ENCODE measurements around the gene FRY. TPM values are rescaled to one million over a fixed set of nuclear protein-coding genes. Genes with fewer than 3 reads are reported as not detected.

FRY gene
- total RNA-seq, 1 donor = 12.3 TPM

- peak overlapping the region; percentile 78 for H3K4me2 ChIP-seq (ENCODE audit: insufficient read depth, low read length)
- no peaks in the 10 kb centered on the region for H3K79me2 ChIP-seq (ENCODE audit: insufficient read depth, low read length)
- no peaks in the 10 kb centered on the region for H3K36me3 ChIP-seq (ENCODE audit: insufficient read depth, low read length)
Observed at GRCh38 chr13:32212421-32212820, 180.8 kb downstream of the FRY start.

DNA sequence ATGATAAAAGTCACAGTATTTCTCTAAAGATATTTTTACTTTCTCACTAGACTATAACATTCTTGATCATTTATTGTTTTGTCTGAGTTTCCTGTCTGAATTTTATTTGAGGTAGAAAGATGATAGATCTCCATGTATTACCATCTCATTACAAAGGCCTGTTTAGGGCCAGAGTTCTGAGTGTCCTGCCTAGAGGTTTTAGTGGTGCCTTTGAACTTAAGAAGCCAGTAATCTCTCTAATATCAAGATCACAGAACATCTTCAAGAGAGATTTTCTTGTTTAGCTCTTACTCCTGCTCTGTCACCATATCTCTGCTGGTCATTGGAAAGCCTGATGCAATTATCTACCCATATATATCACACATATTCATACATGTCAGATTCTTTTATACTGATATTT lies 182.1 kb downstream of the FRY start:
- Histone ChIP-seq H3K4me3 (ENCODE audit: insufficient read depth, low read length) (no peak overlapping the region), H3K36me3 (ENCODE audit: insufficient read depth, low read length) (no peaks in the 10 kb centered on the region), H2AFZ (ENCODE audit: low read length) (no peak overlapping the region), H3K4me2 (ENCODE audit: insufficient read depth, low read length) (no peak overlapping the region), H3K27me3 (ENCODE audit: insufficient read depth, low read length) (no peaks in the 10 kb centered on the region), H3K9me3 (ENCODE audit: low read depth, low read length) (no peaks in the 10 kb centered on the region), H3K79me2 (ENCODE audit: insufficient read depth, low read length) (no peaks in the 10 kb centered on the region), H3K4me1 (ENCODE audit: insufficient read depth, low read length) (peaks cover 28% of the 10 kb centered on the region), H4K20me1 (ENCODE audit: insufficient read depth, low read length) (no peaks in the 10 kb centered on the region), H3K27ac (ENCODE audit: low read depth, low read length) (no peak overlapping the region)
- no peak for TF ChIP-seq CTCF (IDR thresholded peaks at IDR 0.05; ENCODE audit: extremely low read depth, low read depth, low read length)
- DNase-seq (ENCODE audit: insufficient read length, low spot score, missing footprints) = peak; percentile 72

More at GRCh38 chr13:32212421-32212820, 180.8 kb downstream of the FRY start:
- no peaks in the 10 kb centered on the region for H3K9me3 ChIP-seq (ENCODE audit: low read depth, low read length)
- DNase-seq (ENCODE audit: insufficient read length, low spot score, missing footprints) = peak; percentile 68
- no peaks in the 10 kb centered on the region for H3K27me3 ChIP-seq (ENCODE audit: insufficient read depth, low read length)
- no peaks in the 10 kb centered on the region for H4K20me1 ChIP-seq (ENCODE audit: insufficient read depth, low read length)
- no peak for TF ChIP-seq CTCF (IDR thresholded peaks at IDR 0.05; ENCODE audit: extremely low read depth, low read depth, low read length)
- H3K27ac ChIP-seq (ENCODE audit: low read depth, low read length) = peak overlapping the region; percentile 94
- H2AFZ ChIP-seq (ENCODE audit: low read length) = no peak overlapping the region
- H3K4me1 ChIP-seq (ENCODE audit: insufficient read depth, low read length) = peaks cover 28% of the 10 kb centered on the region
- H3K4me3 ChIP-seq (ENCODE audit: insufficient read depth, low read length) = peak overlapping the region; percentile 6

GRCh38 chr13:32214071-32214470 lies 182.5 kb downstream of the FRY start:
- Histone ChIP-seq H3K27ac (ENCODE audit: low read depth, low read length) (no peak overlapping the region), H2AFZ (ENCODE audit: low read length) (no peak overlapping the region), H3K79me2 (ENCODE audit: insufficient read depth, low read length) (no peaks in the 10 kb centered on the region), H3K4me2 (ENCODE audit: insufficient read depth, low read length) (no peak overlapping the region), H3K36me3 (ENCODE audit: insufficient read depth, low read length) (no peaks in the 10 kb centered on the region), H4K20me1 (ENCODE audit: insufficient read depth, low read length) (no peaks in the 10 kb centered on the region), H3K27me3 (ENCODE audit: insufficient read depth, low read length) (no peaks in the 10 kb centered on the region), H3K9me3 (ENCODE audit: low read depth, low read length) (no peaks in the 10 kb centered on the region), H3K4me1 (ENCODE audit: insufficient read depth, low read length) (peaks cover 28% of the 10 kb centered on the region), H3K4me3 (ENCODE audit: insufficient read depth, low read length) (no peak overlapping the region)
- TF ChIP-seq CTCF (IDR thresholded peaks at IDR 0.05; ENCODE audit: extremely low read depth, low read depth, low read length) = no peak
- no peak for DNase-seq (ENCODE audit: insufficient read length, low spot score, missing footprints)

DNA sequence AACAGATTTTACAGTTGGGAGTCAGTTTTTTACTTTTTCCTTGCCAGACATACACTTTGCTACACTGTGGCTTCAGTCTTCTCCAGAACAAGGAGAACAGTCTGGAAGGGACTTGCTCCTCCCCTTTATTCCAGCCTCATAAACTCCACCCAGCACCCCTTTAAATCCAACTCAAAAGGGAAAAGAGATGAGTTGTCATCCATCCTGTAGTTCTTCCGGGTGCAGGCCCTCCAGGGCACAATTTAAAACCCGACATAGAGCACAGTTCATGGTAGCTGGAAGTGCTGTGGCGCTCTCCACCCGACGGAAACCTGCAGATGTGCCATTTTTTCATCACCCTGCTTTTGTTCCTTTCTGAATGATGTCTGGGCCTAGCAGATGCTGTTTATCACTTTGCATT lies 184.7 kb downstream of the FRY start:
- Histone ChIP-seq H3K27me3 (ENCODE audit: insufficient read depth, low read length) (no peaks in the 10 kb centered on the region), H3K4me2 (ENCODE audit: insufficient read depth, low read length) (no peak overlapping the region), H4K20me1 (ENCODE audit: insufficient read depth, low read length) (no peaks in the 10 kb centered on the region), H3K4me3 (ENCODE audit: insufficient read depth, low read length) (no peak overlapping the region), H2AFZ (ENCODE audit: low read length) (no peak overlapping the region), H3K27ac (ENCODE audit: low read depth, low read length) (no peak overlapping the region), H3K4me1 (ENCODE audit: insufficient read depth, low read length) (peaks cover 20% of the 10 kb centered on the region), H3K79me2 (ENCODE audit: insufficient read depth, low read length) (no peaks in the 10 kb centered on the region), H3K9me3 (ENCODE audit: low read depth, low read length) (no peaks in the 10 kb centered on the region), H3K36me3 (ENCODE audit: insufficient read depth, low read length) (no peaks in the 10 kb centered on the region)
- TF ChIP-seq CTCF (IDR thresholded peaks at IDR 0.05; ENCODE audit: extremely low read depth, low read depth, low read length) = no peak
- DNase-seq (ENCODE audit: insufficient read length, low spot score, missing footprints) = no peak
